Peyer's patch (tissue), 4 donors: ENCODE measurements around the gene RNF17. TPM values are rescaled to one million over a fixed set of nuclear protein-coding genes. Genes with fewer than 3 reads are reported as not detected.

Experiments
- DNase-seq, 3 donors: peaks; one replicate each; pipeline ENCODE4 v3.0.0-alpha.2; 2017 to 2019
- H3K27ac ChIP-seq, 4 donors: fragments of 200-600 bp; sonication (generic); one replicate each; pipeline ENCODE4 v1.5.1; 2016 to 2019
- H3K27me3 ChIP-seq, 2 donors: fragments of 200-600 bp; sonication (generic); one replicate each; pipeline ENCODE4 v1.5.1; 2019
- H3K36me3 ChIP-seq, 3 donors: fragments of 200-600 bp; sonication (generic); one replicate each; pipeline ENCODE4 v1.5.1; 2016 to 2019
- H3K4me1 ChIP-seq, 4 donors: fragments of 200-600 bp; sonication (generic); one replicate each; pipeline ENCODE4 v1.5.1; 2016 to 2019
- H3K4me3 ChIP-seq, 4 donors: fragments of 200-600 bp; sonication (generic); 1 replicate in 3 of 4; 2 replicates in 1 of 4; pipeline ENCODE4 v1.5.1; 2016 to 2019; ENCODE audit warnings: mild to moderate bottlenecking in 1 of 4
- H3K9me3 ChIP-seq, 4 donors: fragments of 200-600 bp; sonication (generic); one replicate each; pipeline ENCODE4 v1.5.1; 2016 to 2019; ENCODE audit warnings: mild to moderate bottlenecking in 1 of 4
- CTCF ChIP-seq, 6 experiments: fragments of 450-650 bp in 4 of 6; fragments of 200-600 bp in 2 of 6; sonication (generic) in 1 of 6; IDR thresholded peaks; one replicate each; pipeline ENCODE4 v1.5.1; 2017 to 2019; ENCODE audit warnings: antibody characterized with exemption in 6 of 6, mild to moderate bottlenecking in 3 of 6, moderate library complexity in 1 of 6
- POLR2A ChIP-seq, 2 donors: fragments of 450-650 bp; IDR thresholded peaks; one replicate each; pipeline ENCODE4 v1.5.1; 2017; ENCODE audit warnings: antibody characterized with exemption in 2 of 2, mild to moderate bottlenecking in 2 of 2, moderate library complexity in 2 of 2
- total RNA-seq, 4 donors: library from RNA; depleted of rRNA; stranded (reverse); fragments of >200 nt; gene quantifications; one replicate each; pipeline ENCODE4 v1.1.0, GENCODE V29; 2016

RNF17 gene, protein sequence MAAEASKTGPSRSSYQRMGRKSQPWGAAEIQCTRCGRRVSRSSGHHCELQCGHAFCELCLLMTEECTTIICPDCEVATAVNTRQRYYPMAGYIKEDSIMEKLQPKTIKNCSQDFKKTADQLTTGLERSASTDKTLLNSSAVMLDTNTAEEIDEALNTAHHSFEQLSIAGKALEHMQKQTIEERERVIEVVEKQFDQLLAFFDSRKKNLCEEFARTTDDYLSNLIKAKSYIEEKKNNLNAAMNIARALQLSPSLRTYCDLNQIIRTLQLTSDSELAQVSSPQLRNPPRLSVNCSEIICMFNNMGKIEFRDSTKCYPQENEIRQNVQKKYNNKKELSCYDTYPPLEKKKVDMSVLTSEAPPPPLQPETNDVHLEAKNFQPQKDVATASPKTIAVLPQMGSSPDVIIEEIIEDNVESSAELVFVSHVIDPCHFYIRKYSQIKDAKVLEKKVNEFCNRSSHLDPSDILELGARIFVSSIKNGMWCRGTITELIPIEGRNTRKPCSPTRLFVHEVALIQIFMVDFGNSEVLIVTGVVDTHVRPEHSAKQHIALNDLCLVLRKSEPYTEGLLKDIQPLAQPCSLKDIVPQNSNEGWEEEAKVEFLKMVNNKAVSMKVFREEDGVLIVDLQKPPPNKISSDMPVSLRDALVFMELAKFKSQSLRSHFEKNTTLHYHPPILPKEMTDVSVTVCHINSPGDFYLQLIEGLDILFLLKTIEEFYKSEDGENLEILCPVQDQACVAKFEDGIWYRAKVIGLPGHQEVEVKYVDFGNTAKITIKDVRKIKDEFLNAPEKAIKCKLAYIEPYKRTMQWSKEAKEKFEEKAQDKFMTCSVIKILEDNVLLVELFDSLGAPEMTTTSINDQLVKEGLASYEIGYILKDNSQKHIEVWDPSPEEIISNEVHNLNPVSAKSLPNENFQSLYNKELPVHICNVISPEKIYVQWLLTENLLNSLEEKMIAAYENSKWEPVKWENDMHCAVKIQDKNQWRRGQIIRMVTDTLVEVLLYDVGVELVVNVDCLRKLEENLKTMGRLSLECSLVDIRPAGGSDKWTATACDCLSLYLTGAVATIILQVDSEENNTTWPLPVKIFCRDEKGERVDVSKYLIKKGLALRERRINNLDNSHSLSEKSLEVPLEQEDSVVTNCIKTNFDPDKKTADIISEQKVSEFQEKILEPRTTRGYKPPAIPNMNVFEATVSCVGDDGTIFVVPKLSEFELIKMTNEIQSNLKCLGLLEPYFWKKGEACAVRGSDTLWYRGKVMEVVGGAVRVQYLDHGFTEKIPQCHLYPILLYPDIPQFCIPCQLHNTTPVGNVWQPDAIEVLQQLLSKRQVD (N-terminal part only)
- total RNA-seq: not detected

DNA sequence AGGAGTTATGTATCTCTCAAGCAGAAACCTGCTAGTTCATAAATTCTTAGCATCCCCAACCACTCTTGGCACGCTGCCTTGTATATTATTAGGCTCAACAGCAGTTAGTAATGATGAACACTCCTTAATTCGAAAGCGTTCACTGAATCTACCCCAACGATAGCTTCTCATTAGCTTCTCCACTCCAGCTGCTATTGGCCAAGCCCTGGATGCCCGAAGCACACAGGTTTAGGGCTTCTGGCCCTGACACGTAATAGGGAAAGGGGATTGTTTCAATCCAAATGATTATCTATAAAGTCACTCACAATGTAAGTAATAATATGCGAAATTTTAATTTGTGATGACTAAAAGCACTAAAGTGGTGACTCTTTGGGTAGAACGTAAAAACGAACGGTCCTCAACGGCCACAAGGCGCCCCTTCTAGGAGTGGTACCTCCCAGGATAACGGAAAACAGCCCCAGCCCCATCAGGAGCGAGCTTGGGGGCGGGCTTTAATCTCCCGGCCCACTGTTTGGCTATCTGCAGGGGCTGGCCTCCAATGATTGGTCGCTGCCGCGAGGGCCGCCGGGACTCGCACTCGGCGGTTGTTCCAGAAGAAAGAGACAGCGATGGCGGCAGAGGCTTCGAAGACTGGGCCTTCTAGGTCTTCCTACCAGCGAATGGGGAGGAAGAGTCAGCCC lies at the start of gene RNF17:
RNF17 (plus strand) TSS at position 574 of the 680 bp plus-strand sequence; CDS start at position 609, 35 bp downstream.
- H3K9me3 ChIP-seq: no peaks in the 10 kb centered on the region
- no peak within 1 kb of the TSS for H3K27ac ChIP-seq
- no peak within 1 kb of the TSS for H3K4me3 ChIP-seq
- DNase-seq: no peak
- no peaks in the 10 kb centered on the region for H3K4me1 ChIP-seq
- no peak for TF ChIP-seq CTCF (IDR thresholded peaks at IDR 0.05)
- no peak for TF ChIP-seq POLR2A (IDR thresholded peaks at IDR 0.05)
- no peaks in the 10 kb centered on the region for H3K27me3 ChIP-seq
- no peaks in the 10 kb centered on the region for H3K36me3 ChIP-seq

DNA sequence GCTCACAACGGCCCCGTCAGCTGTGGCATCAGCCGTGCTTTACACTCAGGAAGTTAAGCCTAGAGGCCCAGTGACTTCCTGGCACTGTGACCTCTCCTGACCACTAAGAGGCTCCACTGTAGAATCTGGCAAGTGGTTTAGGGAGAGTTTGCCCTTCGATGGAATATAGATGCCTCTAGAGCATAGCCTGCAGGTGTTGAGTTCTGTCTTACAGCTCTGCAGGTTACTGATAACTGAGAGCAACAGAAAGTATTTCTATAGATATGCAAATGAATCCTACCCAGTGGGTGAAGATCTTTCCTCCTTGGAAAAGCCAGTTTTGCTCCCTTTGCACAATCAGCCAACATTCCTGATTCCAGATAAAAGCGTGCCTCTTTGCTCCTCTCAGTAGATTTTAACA lies 48.0 kb upstream of the RNF17 start:
- no peaks in the 10 kb centered on the region for H3K9me3 ChIP-seq
- no peak for TF ChIP-seq POLR2A (IDR thresholded peaks at IDR 0.05)
- TF ChIP-seq CTCF (IDR thresholded peaks at IDR 0.05): no peak
- H3K36me3 ChIP-seq: no peaks in the 10 kb centered on the region
- no peak overlapping the region for H3K4me3 ChIP-seq
- H3K27ac ChIP-seq: no peak overlapping the region
- no peak for DNase-seq
- no peaks in the 10 kb centered on the region for H3K4me1 ChIP-seq
- H3K27me3 ChIP-seq: no peaks in the 10 kb centered on the region

- H3K27ac ChIP-seq: no peak overlapping the region
- DNase-seq: no peak
- TF ChIP-seq POLR2A (IDR thresholded peaks at IDR 0.05) (no peak), CTCF (IDR thresholded peaks at IDR 0.05) (no peak)
- H3K4me3 ChIP-seq: no peak overlapping the region
- no peaks in the 10 kb centered on the region for H3K27me3 ChIP-seq
- no peaks in the 10 kb centered on the region for H3K4me1 ChIP-seq
- no peaks in the 10 kb centered on the region for H3K36me3 ChIP-seq
- no peaks in the 10 kb centered on the region for H3K9me3 ChIP-seq
These were observed 47.5 kb upstream of the RNF17 start for GRCh38 chr13:24716446-24716845.

DNA sequence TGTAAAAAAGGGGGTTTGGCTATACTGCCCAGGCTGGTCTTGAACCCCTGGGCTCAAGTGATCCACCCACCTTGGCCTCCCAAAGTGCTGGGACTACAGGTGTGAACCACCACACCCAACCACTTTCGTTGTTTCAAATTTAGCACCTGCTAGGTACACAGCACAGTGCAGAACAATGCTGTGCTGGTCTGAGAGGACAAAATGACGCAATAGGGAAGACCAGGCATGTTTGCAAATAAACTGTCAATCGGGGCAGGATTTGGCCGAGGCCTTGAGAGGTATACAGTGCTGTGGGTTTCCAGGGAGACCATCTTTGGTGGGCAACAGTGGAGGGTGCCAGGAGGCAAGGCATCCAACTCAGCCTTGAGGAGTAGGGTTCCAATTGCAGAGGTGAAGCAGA lies 46.8 kb upstream of the RNF17 start:
- no peaks in the 10 kb centered on the region for H3K9me3 ChIP-seq
- no peaks in the 10 kb centered on the region for H3K4me1 ChIP-seq

More for the DNA sequence above, 46.8 kb upstream of the RNF17 start:
- no peak overlapping the region for H3K4me3 ChIP-seq
- TF ChIP-seq CTCF (IDR thresholded peaks at IDR 0.05): no peak
- TF ChIP-seq POLR2A (IDR thresholded peaks at IDR 0.05): no peak
- no peaks in the 10 kb centered on the region for H3K36me3 ChIP-seq
- no peaks in the 10 kb centered on the region for H3K27me3 ChIP-seq
- H3K27ac ChIP-seq: no peak overlapping the region
- no peak for DNase-seq
